ENCODE measurements around the gene VEPH1.

The VEPH1 gene

GRCh38 chr3:157235291-157235690, 267.9 kb downstream of the VEPH1 start:
- no peak for DNase-seq
- H3K9me3 ChIP-seq (ENCODE audit: severe bottlenecking) = no peaks in the 10 kb centered on the region
- no peak overlapping the region for H3K4me3 ChIP-seq (ENCODE audit: low read depth, low read length)
- no peak overlapping the region for H3K27ac ChIP-seq
- no peak for TF ChIP-seq CTCF (IDR thresholded peaks at IDR 0.05; ENCODE audit: low read depth, low read length)
- no peaks in the 10 kb centered on the region for H3K27me3 ChIP-seq (ENCODE audit: insufficient read depth, low read depth, severe bottlenecking)
- H3K36me3 ChIP-seq = no peaks in the 10 kb centered on the region

- H3K27me3 ChIP-seq (ENCODE audit: insufficient read depth, low read depth, severe bottlenecking) = no peaks in the 10 kb centered on the region
- no peak for TF ChIP-seq CTCF (IDR thresholded peaks at IDR 0.05; ENCODE audit: low read depth, low read length)
- H3K4me3 ChIP-seq (ENCODE audit: low read depth, low read length) = no peak overlapping the region
- H3K36me3 ChIP-seq = no peaks in the 10 kb centered on the region
- no peak overlapping the region for H3K27ac ChIP-seq
- H3K9me3 ChIP-seq (ENCODE audit: severe bottlenecking) = no peaks in the 10 kb centered on the region
- DNase-seq = no peak
Observed at GRCh38 chr3:157233923-157234322, 269.3 kb downstream of the VEPH1 start.

- Histone ChIP-seq H3K9me3 (ENCODE audit: severe bottlenecking) (no peaks in the 10 kb centered on the region), H3K27ac (no peak overlapping the region), H3K36me3 (no peaks in the 10 kb centered on the region), H3K4me3 (ENCODE audit: low read depth, low read length) (no peak overlapping the region), H3K27me3 (ENCODE audit: insufficient read depth, low read depth, severe bottlenecking) (no peaks in the 10 kb centered on the region)
- no peak for TF ChIP-seq CTCF (IDR thresholded peaks at IDR 0.05; ENCODE audit: low read depth, low read length)
- DNase-seq = no peak
Observed at GRCh38 chr3:157232141-157232540, 271.1 kb downstream of the VEPH1 start.

GRCh38 chr3:157231071-157231470, 272.1 kb downstream of the VEPH1 start:
- Histone ChIP-seq H3K27ac (no peak overlapping the region), H3K27me3 (ENCODE audit: insufficient read depth, low read depth, severe bottlenecking) (no peaks in the 10 kb centered on the region), H3K4me3 (ENCODE audit: low read depth, low read length) (no peak overlapping the region), H3K36me3 (no peaks in the 10 kb centered on the region), H3K9me3 (ENCODE audit: severe bottlenecking) (no peaks in the 10 kb centered on the region)
- no peak for TF ChIP-seq CTCF (IDR thresholded peaks at IDR 0.05; ENCODE audit: low read depth, low read length)
- no peak for DNase-seq

GRCh38 chr3:157226173-157226847, 276.9 kb downstream of the VEPH1 start:
- no peak for TF ChIP-seq CTCF (IDR thresholded peaks at IDR 0.05; ENCODE audit: low read depth, low read length)
- no peak for DNase-seq
- Histone ChIP-seq H3K36me3 (no peaks in the 10 kb centered on the region), H3K9me3 (ENCODE audit: severe bottlenecking) (no peaks in the 10 kb centered on the region), H3K27me3 (ENCODE audit: insufficient read depth, low read depth, severe bottlenecking) (no peaks in the 10 kb centered on the region), H3K27ac (no peak overlapping the region), H3K4me3 (ENCODE audit: low read depth, low read length) (no peak overlapping the region)

- H3K9me3 ChIP-seq (ENCODE audit: severe bottlenecking) = no peaks in the 10 kb centered on the region
- H3K4me3 ChIP-seq (ENCODE audit: low read depth, low read length) = no peak overlapping the region
- no peak for DNase-seq
- no peaks in the 10 kb centered on the region for H3K27me3 ChIP-seq (ENCODE audit: insufficient read depth, low read depth, severe bottlenecking)
- no peak overlapping the region for H3K27ac ChIP-seq
- no peak for TF ChIP-seq CTCF (IDR thresholded peaks at IDR 0.05; ENCODE audit: low read depth, low read length)
- H3K36me3 ChIP-seq = no peaks in the 10 kb centered on the region
Observed at GRCh38 chr3:157225001-157225400, 278.2 kb downstream of the VEPH1 start.
